Measurements from ENCODE around the gene SARS1. TPM values are rescaled to one million over a fixed set of nuclear protein-coding genes. Genes with fewer than 3 reads are reported as not detected.
A peak's percentile ranks its signal among the peaks of the same experiment; 100 is the strongest.

SARS1 gene
- total RNA-seq, 1 donor from 2014 or later, result 194 TPM

GRCh38 chr1:109249654-109250401 lies 36.1 kb downstream of the SARS1 start:
- DNase-seq (peak; percentile 63), ATAC-seq (peak; percentile 17)
- H3K27ac ChIP-seq, result no peak overlapping the region
- peaks cover 23% of the 10 kb centered on the region for H3K4me1 ChIP-seq
- no peaks in the 10 kb centered on the region for H3K27me3 ChIP-seq
- no peaks in the 10 kb centered on the region for H3K9me3 ChIP-seq
- peak overlapping the region; percentile 50 for H3K4me3 ChIP-seq
- intact Hi-C loops (cut with DNase I), result no loop called here
- H3K36me3 ChIP-seq, result no peaks in the 10 kb centered on the region
- no peak for TF ChIP-seq CTCF (IDR thresholded peaks at IDR 0.05)

GRCh38 chr1:109250454-109251276 lies 36.9 kb downstream of the SARS1 start:
- intact Hi-C loops (cut with DNase I), result no loop called here
- Histone ChIP-seq H3K4me1 (peaks cover 26% of the 10 kb centered on the region), H3K27me3 (no peaks in the 10 kb centered on the region), H3K27ac (no peak overlapping the region), H3K36me3 (no peaks in the 10 kb centered on the region), H3K9me3 (no peaks in the 10 kb centered on the region), H3K4me3 (peak overlapping the region; percentile 50)
- ATAC-seq, result no peak
- peak; percentile 52 for DNase-seq
- TF ChIP-seq CTCF (IDR thresholded peaks at IDR 0.05), result no peak

- Histone ChIP-seq H3K36me3 (no peaks in the 10 kb centered on the region), H3K4me3 (no peak overlapping the region), H3K27ac (no peak overlapping the region), H3K4me1 (peaks cover 26% of the 10 kb centered on the region), H3K27me3 (no peaks in the 10 kb centered on the region), H3K9me3 (no peaks in the 10 kb centered on the region)
- intact Hi-C loops (cut with DNase I), result no loop called here
- no peak for TF ChIP-seq CTCF (IDR thresholded peaks at IDR 0.05)
- ATAC-seq (no peak), DNase-seq (peak; percentile 39)
Observed at GRCh38 chr1:109251277-109252166, 37.8 kb downstream of the SARS1 start.

- no peak overlapping the region for H3K27ac ChIP-seq
- DNase-seq (peak; percentile 61), ATAC-seq (no peak)
- H3K9me3 ChIP-seq, result no peaks in the 10 kb centered on the region
- no peaks in the 10 kb centered on the region for H3K36me3 ChIP-seq
- H3K4me1 ChIP-seq, result peaks cover 26% of the 10 kb centered on the region
- intact Hi-C loops (cut with DNase I), result no loop called here
- H3K4me3 ChIP-seq, result no peak overlapping the region
- no peaks in the 10 kb centered on the region for H3K27me3 ChIP-seq
- no peak for TF ChIP-seq CTCF (IDR thresholded peaks at IDR 0.05)
Observed at GRCh38 chr1:109252167-109252892, 38.6 kb downstream of the SARS1 start.
